GM18870 (cell line): ENCODE results near the gene IDH2.
"Not testable (repeated sequence)": the region's sequence is repeated elsewhere in the genome, so short reads cannot be mapped to it uniquely, and the experiment has no call there.

Source experiments
- ATAC-seq: cut with Tn5 transposase; IDR thresholded peaks from one replicate; pipeline ENCODE4 v1.9.1; 2021; ENCODE audit warnings: moderate library complexity; ENCODE audit not compliant: unreplicated experiment

The IDH2 gene

GRCh38 chr15:90115783-90116182 is 13.5 kb upstream of the IDH2 start:
- no peak for ATAC-seq

GRCh38 chr15:90114451-90114901 is 12.2 kb upstream of the IDH2 start:
- ATAC-seq, result no peak

GRCh38 chr15:90113166-90113565 is 10.9 kb upstream of the IDH2 start:
- no peak for ATAC-seq

- ATAC-seq, result not testable (repeated sequence)
These were observed 7.0 kb upstream of the IDH2 start for GRCh38 chr15:90109163-90109751.

- not testable (repeated sequence) for ATAC-seq
These were observed 5.8 kb upstream of the IDH2 start for GRCh38 chr15:90108038-90108437.

GRCh38 chr15:90106522-90107117 is 4.4 kb upstream of the IDH2 start:
- ATAC-seq, result no peak

- no peak for ATAC-seq
These were observed 3.3 kb upstream of the IDH2 start for GRCh38 chr15:90105521-90105920.

- no peak for ATAC-seq
These were observed 2.3 kb upstream of the IDH2 start for GRCh38 chr15:90104551-90104950.

GRCh38 chr15:90103701-90104329 is 1.5 kb upstream of the IDH2 start:
- ATAC-seq, result no peak

- ATAC-seq, result no peak
These were observed 919 bp downstream of the IDH2 start for GRCh38 chr15:90101130-90101968.

GRCh38 chr15:90099868-90100831 is 2.1 kb downstream of the IDH2 start:
- ATAC-seq, result no peak

GRCh38 chr15:90099072-90099867 is 3.0 kb downstream of the IDH2 start:
- ATAC-seq, result no peak

GRCh38 chr15:90097475-90097874 is 4.8 kb downstream of the IDH2 start:
- ATAC-seq, result peak; percentile 79

- no peak for ATAC-seq
These were observed 6.7 kb downstream of the IDH2 start for GRCh38 chr15:90095521-90095959.

- no peak for ATAC-seq
These were observed 10.9 kb downstream of the IDH2 start for GRCh38 chr15:90091156-90091931.

- no peak for ATAC-seq
These were observed 11.9 kb downstream of the IDH2 start for GRCh38 chr15:90090226-90090848.

- no peak for ATAC-seq
These were observed 14.7 kb downstream of the IDH2 start for GRCh38 chr15:90087454-90088154.

GRCh38 chr15:90086868-90087268 is 15.4 kb downstream of the IDH2 start:
- no peak for ATAC-seq
